CD14-positive monocyte (primary cell): ENCODE data around the gene SEPHS1. TPM values are rescaled to one million over a fixed set of nuclear protein-coding genes. Genes with fewer than 3 reads are reported as not detected.

Experiments
- DNase-seq, 3 donors: peaks; one replicate each; pipeline ENCODE4 v3.0.0-alpha.2; 2011 to 2022
- H2AFZ ChIP-seq: 2 replicates; pipeline ENCODE4 v1.6.0; 2012; ENCODE audit warnings: mild to moderate bottlenecking, low read depth, low read length, inconsistent platforms; ENCODE audit not compliant: insufficient read depth, poor library complexity, severe bottlenecking
- H3K27ac ChIP-seq, 2 donors: 1 replicate in 1 of 2; 2 replicates in 1 of 2; pipeline ENCODE4 v1.5.1; 2012 to 2013; ENCODE audit warnings: low read length in 2 of 2, control low read depth in 1 of 2, inconsistent platforms in 1 of 2, low read depth in 1 of 2, mild to moderate bottlenecking in 1 of 2
- H3K27me3 ChIP-seq, 2 donors: one replicate each; pipeline versions ENCODE4 v1.6.0 to v1.6.1; 2011 to 2013; ENCODE audit warnings: low read length in 2 of 2; ENCODE audit not compliant: control insufficient read depth in 2 of 2, insufficient read depth in 2 of 2
- H3K36me3 ChIP-seq, 2 donors: replicated peaks in 1 of 2; 1 replicate in 1 of 2; 2 replicates in 1 of 2; pipeline versions ENCODE4 v1.5.1 to v1.6.1; 2012 to 2013; ENCODE audit warnings: low read length in 2 of 2, control low read depth in 1 of 2, inconsistent platforms in 1 of 2, mild to moderate bottlenecking in 1 of 2; ENCODE audit not compliant: insufficient read depth in 2 of 2, control insufficient read depth in 1 of 2
- H3K4me1 ChIP-seq, 2 donors: 1 replicate in 1 of 2; 2 replicates in 1 of 2; pipeline versions ENCODE4 v1.5.1 to v1.6.1; 2012 to 2013; ENCODE audit warnings: low read length in 2 of 2, control low read depth in 1 of 2, inconsistent platforms in 1 of 2, mild to moderate bottlenecking in 1 of 2, moderate library complexity in 1 of 2; ENCODE audit not compliant: insufficient read depth in 2 of 2, control insufficient read depth in 1 of 2
- H3K4me2 ChIP-seq: replicated peaks from 2 replicates; pipeline ENCODE3; 2012; ENCODE audit warnings: low read length, moderate library complexity, mild to moderate bottlenecking; ENCODE audit not compliant: poor library complexity, severe bottlenecking; ENCODE audit errors: extremely low read depth
- H3K4me3 ChIP-seq, 3 experiments: fragments of 200-600 bp in 1 of 3; sonication (generic) in 1 of 3; replicated peaks in 1 of 3; 1 replicate in 2 of 3; 2 replicates in 1 of 3; pipeline ENCODE4 v1.5.1; 2011 to 2013; ENCODE audit warnings: low read length in 3 of 3, mild to moderate bottlenecking in 3 of 3, control low read depth in 2 of 3, low read depth in 2 of 3, inconsistent platforms in 1 of 3, moderate library complexity in 1 of 3
- H3K79me2 ChIP-seq: 2 replicates; pipeline ENCODE4 v1.6.0; 2012; ENCODE audit warnings: mild to moderate bottlenecking, control low read depth, inconsistent platforms, low read length, moderate library complexity; ENCODE audit not compliant: insufficient read depth
- H3K9ac ChIP-seq: 2 replicates; pipeline ENCODE4 v1.6.0; 2017; ENCODE audit warnings: low read length, mild to moderate bottlenecking; ENCODE audit not compliant: insufficient read depth, poor library complexity, severe bottlenecking
- H3K9me3 ChIP-seq, 2 donors: replicated peaks in 1 of 2; 1 replicate in 1 of 2; 2 replicates in 1 of 2; pipeline versions ENCODE4 v1.5.1 to v1.6.1; 2012 to 2013; ENCODE audit warnings: low read length in 2 of 2, control low read depth in 1 of 2; ENCODE audit not compliant: control insufficient read depth in 1 of 2, insufficient read depth in 1 of 2
- H4K20me1 ChIP-seq: 2 replicates; pipeline ENCODE4 v1.6.0; 2012; ENCODE audit warnings: mild to moderate bottlenecking, low read length, control low read depth, moderate library complexity; ENCODE audit not compliant: insufficient read depth
- H3K27ac Mint-ChIP-seq, 7 donors: one replicate each; pipeline ENCODE4 v1.8.0; 2020; ENCODE audit warnings: mild to moderate bottlenecking in 7 of 7, mixed read lengths in 7 of 7, moderate library complexity in 6 of 7, inconsistent platforms in 2 of 7
- H3K27me3 Mint-ChIP-seq, 3 donors: one replicate each; pipeline ENCODE4 v1.8.0; 2021 to 2022; ENCODE audit warnings: low read depth in 3 of 3, mild to moderate bottlenecking in 3 of 3, mixed read lengths in 3 of 3, moderate library complexity in 3 of 3, inconsistent platforms in 1 of 3
- H3K36me3 Mint-ChIP-seq, 2 donors: one replicate each; pipeline ENCODE4 v1.8.0; 2020; ENCODE audit warnings: mixed read lengths in 2 of 2, inconsistent platforms in 1 of 2, mild to moderate bottlenecking in 1 of 2
- H3K4me1 Mint-ChIP-seq: one replicate; pipeline ENCODE4 v1.8.0; 2020; ENCODE audit warnings: mild to moderate bottlenecking, mixed read lengths
- H3K4me3 Mint-ChIP-seq, 2 donors: one replicate each; pipeline ENCODE4 v1.8.0; 2020; ENCODE audit warnings: mild to moderate bottlenecking in 2 of 2, mixed read lengths in 2 of 2, moderate library complexity in 1 of 2
- H3K9me3 Mint-ChIP-seq, 7 donors: one replicate each; pipeline ENCODE4 v1.8.0; 2020 to 2022; ENCODE audit warnings: mixed read lengths in 7 of 7, mild to moderate bottlenecking in 6 of 7, moderate library complexity in 6 of 7, inconsistent platforms in 2 of 7
- WGBS: methylation state at CpG from one replicate; pipeline ENCODE4 v1.1.5; 2013; ENCODE audit warnings: missing lambda C conversion rate; ENCODE audit not compliant: insufficient coverage; 5-methylcytosine and 5-hydroxymethylcytosine counted together
- intact Hi-C, 2 donors: fragments of 100-400 bp; cut with micrococcal nuclease; formaldehyde crosslinking; loops; one replicate each; pipeline versions ENCODE4 v1.15.0 to v1.15.1; 2023
- polyA plus RNA-seq, 3 donors: library from polyadenylated mRNA; depleted of rRNA in 1 of 3; unstranded in 2 of 3; stranded (reverse) in 1 of 3; fragments of 300-500 nt in 2 of 3; fragments of >200 nt in 1 of 3; fragmentation: Illumina TruSeq in 2 of 3; gene quantifications; 1 replicate in 2 of 3; 2 replicates in 1 of 3; pipeline ENCODE4 v1.2.3, GENCODE V29; 2012 to 2021
- TF ChIP-seq, protein P1 (sequence below): fragments of 200-600 bp; IDR thresholded peaks from one replicate; pipeline ENCODE4 v1.8.0; 2022; ENCODE audit warnings: antibody characterized with exemption, mild to moderate bottlenecking

The SEPHS1 gene
- polyA plus RNA-seq, 3 donors, result 11.9 to 16.3 (median 15.1) TPM

DNA sequence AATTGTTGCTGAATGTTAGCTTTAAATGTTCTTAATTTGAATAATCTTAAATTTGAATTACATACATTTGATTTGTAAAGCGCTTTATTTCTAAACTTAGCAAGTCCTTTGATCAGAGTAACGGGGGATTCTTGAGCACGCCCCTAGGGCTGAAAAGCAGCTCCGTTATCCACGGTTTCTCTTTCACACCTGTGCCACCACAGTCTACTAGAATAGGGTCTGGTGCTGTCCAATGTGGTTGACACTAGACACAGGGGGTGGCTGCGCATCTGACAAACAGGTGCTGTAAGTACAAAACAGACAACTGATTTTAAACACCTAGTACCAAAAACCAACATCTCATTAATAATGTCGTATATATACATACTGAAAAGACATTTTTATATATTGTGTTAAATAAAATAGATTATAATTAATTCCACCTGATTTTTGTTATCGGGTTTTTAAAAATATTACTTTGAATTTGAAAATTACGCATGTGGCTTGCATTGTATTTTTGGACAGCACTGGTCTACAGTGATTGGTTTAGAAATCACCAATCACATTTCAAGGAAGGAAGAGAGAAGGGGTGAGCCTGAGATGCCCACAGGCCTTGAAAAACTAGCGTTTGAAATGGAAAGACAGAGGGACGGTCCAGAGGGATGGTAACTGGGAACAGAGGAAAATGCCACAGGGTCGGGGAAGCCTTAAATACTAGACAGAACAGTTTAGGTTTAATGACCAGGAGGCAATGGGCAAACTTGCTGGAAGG lies 7.3 kb downstream of the SEPHS1 start:
- H3K79me2 ChIP-seq, result peaks cover 68% of the 10 kb centered on the region
- Mint-ChIP-seq H3K4me3 (no peak overlapping the region), H3K9me3 (no peaks in the 10 kb centered on the region), H3K27me3 (no peaks in the 10 kb centered on the region), H3K4me1 (peaks cover 7% of the 10 kb centered on the region), H3K36me3 (peaks cover 32 to 60% of the 10 kb centered on the region in 2 donors), H3K27ac (peak overlapping the region in 2 of 7 donors; percentile 6 to 66)
- DNase-seq, result no peak
- peaks cover 17 to 54% of the 10 kb centered on the region in 2 donors for H3K36me3 ChIP-seq
- no peaks in the 10 kb centered on the region for H3K27me3 ChIP-seq
- intact Hi-C loops, result no loop called here
- no peaks in the 10 kb centered on the region for H4K20me1 ChIP-seq
- no peak overlapping the region for H3K4me3 ChIP-seq
- no peak overlapping the region for H2AFZ ChIP-seq
- no peak overlapping the region for H3K4me2 ChIP-seq
- peak overlapping the region in 1 of 2 donors; percentile 40 for H3K27ac ChIP-seq
- H3K9ac ChIP-seq, result no peak overlapping the region
- H3K9me3 ChIP-seq, result no peaks in the 10 kb centered on the region
- H3K4me1 ChIP-seq, result peaks cover 0 to 1% of the 10 kb centered on the region in 2 donors
- TF ChIP-seq, protein P1, sequence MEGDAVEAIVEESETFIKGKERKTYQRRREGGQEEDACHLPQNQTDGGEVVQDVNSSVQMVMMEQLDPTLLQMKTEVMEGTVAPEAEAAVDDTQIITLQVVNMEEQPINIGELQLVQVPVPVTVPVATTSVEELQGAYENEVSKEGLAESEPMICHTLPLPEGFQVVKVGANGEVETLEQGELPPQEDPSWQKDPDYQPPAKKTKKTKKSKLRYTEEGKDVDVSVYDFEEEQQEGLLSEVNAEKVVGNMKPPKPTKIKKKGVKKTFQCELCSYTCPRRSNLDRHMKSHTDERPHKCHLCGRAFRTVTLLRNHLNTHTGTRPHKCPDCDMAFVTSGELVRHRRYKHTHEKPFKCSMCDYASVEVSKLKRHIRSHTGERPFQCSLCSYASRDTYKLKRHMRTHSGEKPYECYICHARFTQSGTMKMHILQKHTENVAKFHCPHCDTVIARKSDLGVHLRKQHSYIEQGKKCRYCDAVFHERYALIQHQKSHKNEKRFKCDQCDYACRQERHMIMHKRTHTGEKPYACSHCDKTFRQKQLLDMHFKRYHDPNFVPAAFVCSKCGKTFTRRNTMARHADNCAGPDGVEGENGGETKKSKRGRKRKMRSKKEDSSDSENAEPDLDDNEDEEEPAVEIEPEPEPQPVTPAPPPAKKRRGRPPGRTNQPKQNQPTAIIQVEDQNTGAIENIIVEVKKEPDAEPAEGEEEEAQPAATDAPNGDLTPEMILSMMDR, result no peak
- WGBS, result 100% methylated on average over 3 of the region's 12 CpGs

DNA sequence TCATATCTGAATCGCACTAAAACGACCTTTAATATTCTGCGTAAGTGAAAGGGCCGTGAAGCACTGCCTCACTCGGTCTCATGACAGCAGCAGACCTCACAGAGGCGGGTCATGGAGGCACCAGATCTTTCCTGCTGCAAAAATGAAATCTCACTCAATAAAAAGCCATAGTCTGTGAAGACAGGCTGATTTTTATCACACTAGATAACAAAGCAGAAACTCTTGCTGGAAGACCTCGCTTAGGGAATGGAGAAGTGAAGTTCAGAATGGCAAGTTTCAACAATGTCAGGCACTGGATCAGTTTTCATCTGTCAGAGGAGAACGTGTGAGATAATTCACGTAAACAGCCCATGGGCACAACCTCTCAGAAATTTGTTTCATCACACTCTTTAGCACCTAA lies 8.0 kb downstream of the SEPHS1 start:
- H3K79me2 ChIP-seq, result peaks cover 60% of the 10 kb centered on the region
- Mint-ChIP-seq H3K4me1 (peaks cover 5% of the 10 kb centered on the region), H3K27me3 (no peaks in the 10 kb centered on the region), H3K36me3 (peaks cover 34 to 66% of the 10 kb centered on the region in 2 donors), H3K4me3 (no peak overlapping the region), H3K9me3 (no peaks in the 10 kb centered on the region), H3K27ac (peak overlapping the region in 2 of 7 donors; percentile 54 to 62)
- no peak overlapping the region for H2AFZ ChIP-seq
- no peaks in the 10 kb centered on the region for H3K9me3 ChIP-seq
- H3K4me3 ChIP-seq, result no peak overlapping the region
- peak overlapping the region in 1 of 2 donors; percentile 40 for H3K27ac ChIP-seq
- H3K9ac ChIP-seq, result no peak overlapping the region
- TF ChIP-seq, protein P1, result no peak
- no peaks in the 10 kb centered on the region for H3K4me1 ChIP-seq
- 88% methylated on average over 5 of the region's 9 CpGs for WGBS
- no peak overlapping the region for H3K4me2 ChIP-seq
- DNase-seq, result no peak
- intact Hi-C loops, result no loop called here
- no peaks in the 10 kb centered on the region for H3K27me3 ChIP-seq
- H3K36me3 ChIP-seq, result peaks cover 19 to 60% of the 10 kb centered on the region in 2 donors
- no peaks in the 10 kb centered on the region for H4K20me1 ChIP-seq
